Vagina (tissue), 2 donors: ENCODE measurements around the gene LEMD2.

ENCODE experiments used
- POLR2A ChIP-seq, 2 donors: fragments of 450-650 bp; IDR thresholded peaks; one replicate each; pipeline ENCODE4 v1.6.1; 2017; ENCODE audit warnings: antibody characterized with exemption in 2 of 2, mild to moderate bottlenecking in 2 of 2, moderate library complexity in 2 of 2
- TF ChIP-seq, protein P1 (sequence below), 3 experiments: fragments of 450-650 bp in 2 of 3; fragments of 200-600 bp in 1 of 3; sonication (generic) in 1 of 3; IDR thresholded peaks; one replicate each; pipeline ENCODE4 v1.5.1; 2017 to 2019; ENCODE audit warnings: antibody characterized with exemption in 3 of 3, mild to moderate bottlenecking in 2 of 3, moderate library complexity in 2 of 3

DNA sequence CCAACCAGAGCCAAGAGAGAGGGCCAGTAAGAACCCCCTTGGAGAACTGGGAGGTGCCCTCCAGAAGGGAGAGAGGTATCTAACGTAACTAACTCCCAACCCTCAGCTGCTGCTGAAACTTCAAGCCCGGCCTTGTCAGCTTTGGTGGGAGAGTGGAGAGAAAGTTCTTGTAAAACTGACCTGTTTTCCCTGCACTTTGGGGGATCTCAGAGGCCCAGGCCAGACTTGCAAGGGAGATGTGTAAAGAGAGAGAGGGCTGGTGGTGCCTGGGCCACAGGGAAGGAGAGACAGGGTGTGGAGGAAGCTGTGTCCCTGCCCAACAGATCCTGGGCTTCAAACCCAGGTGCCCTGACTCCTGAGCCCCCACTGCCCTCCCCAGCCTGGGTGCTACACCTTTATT, 24.9 kb downstream of the LEMD2 start:
- TF ChIP-seq, protein P1, sequence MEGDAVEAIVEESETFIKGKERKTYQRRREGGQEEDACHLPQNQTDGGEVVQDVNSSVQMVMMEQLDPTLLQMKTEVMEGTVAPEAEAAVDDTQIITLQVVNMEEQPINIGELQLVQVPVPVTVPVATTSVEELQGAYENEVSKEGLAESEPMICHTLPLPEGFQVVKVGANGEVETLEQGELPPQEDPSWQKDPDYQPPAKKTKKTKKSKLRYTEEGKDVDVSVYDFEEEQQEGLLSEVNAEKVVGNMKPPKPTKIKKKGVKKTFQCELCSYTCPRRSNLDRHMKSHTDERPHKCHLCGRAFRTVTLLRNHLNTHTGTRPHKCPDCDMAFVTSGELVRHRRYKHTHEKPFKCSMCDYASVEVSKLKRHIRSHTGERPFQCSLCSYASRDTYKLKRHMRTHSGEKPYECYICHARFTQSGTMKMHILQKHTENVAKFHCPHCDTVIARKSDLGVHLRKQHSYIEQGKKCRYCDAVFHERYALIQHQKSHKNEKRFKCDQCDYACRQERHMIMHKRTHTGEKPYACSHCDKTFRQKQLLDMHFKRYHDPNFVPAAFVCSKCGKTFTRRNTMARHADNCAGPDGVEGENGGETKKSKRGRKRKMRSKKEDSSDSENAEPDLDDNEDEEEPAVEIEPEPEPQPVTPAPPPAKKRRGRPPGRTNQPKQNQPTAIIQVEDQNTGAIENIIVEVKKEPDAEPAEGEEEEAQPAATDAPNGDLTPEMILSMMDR (IDR thresholded peaks at IDR 0.05) = no peak
- no peak for TF ChIP-seq POLR2A (IDR thresholded peaks at IDR 0.05)
